Measurements from ENCODE around the gene NXPH2.

DNA sequence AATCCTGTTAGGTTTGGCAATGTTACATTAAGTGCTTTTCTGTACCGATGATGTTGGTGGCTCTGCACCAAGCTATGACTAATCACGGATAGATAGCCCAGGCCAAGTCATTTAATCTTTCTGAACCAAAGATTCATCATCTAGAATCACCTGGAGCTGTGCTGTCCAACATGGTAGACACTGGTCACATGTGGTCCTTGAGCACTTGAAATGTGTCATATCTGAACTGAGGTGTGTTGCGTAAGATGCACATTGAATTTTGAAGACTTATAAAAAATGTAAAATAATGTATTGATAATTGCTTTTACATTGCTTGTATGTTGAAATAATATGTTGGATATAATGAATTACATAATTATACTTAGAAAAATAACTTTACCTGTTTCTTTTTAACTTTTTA, 39.8 kb upstream of the NXPH2 start:
- TF ChIP-seq EZH2phosphoT487 (conservative IDR thresholded peaks at IDR 0.05; ENCODE audit: low read length) (no peak), CTCF (IDR thresholded peaks at IDR 0.05; ENCODE audit: insufficient read depth, low read length, poor library complexity, severe bottlenecking) (no peak)
